Mesendoderm (in vitro differentiated cells): ENCODE data around the gene SRL.

ENCODE experiments used
- DNase-seq: peaks from one replicate; pipeline ENCODE4 v3.0.0; 2013
- H2AK5ac ChIP-seq: 2 replicates; pipeline ENCODE4 v1.6.1; 2013; ENCODE audit warnings: low read length, inconsistent platforms
- H2BK120ac ChIP-seq: 2 replicates; pipeline ENCODE4 v1.6.1; 2013; ENCODE audit warnings: low read depth, mild to moderate bottlenecking, low read length, moderate library complexity, mixed read lengths
- H2BK15ac ChIP-seq: replicated peaks from 2 replicates; pipeline ENCODE4 v1.6.1; 2013; ENCODE audit warnings: low read depth, mild to moderate bottlenecking, moderate library complexity
- H2BK5ac ChIP-seq: 2 replicates; pipeline ENCODE4 v1.6.1; 2013; ENCODE audit warnings: low read length, inconsistent platforms
- H3K18ac ChIP-seq: 2 replicates; pipeline ENCODE4 v1.6.1; 2013; ENCODE audit warnings: mild to moderate bottlenecking, low read length, mixed read lengths
- H3K23ac ChIP-seq: one replicate; pipeline ENCODE4 v1.6.1; 2013; ENCODE audit warnings: low read length
- H3K27ac ChIP-seq: 2 replicates; pipeline ENCODE4 v1.5.1; 2013; ENCODE audit warnings: low read depth, mild to moderate bottlenecking, inconsistent platforms, low read length, moderate library complexity
- H3K27me3 ChIP-seq: 2 replicates; pipeline ENCODE4 v1.6.1; 2013; ENCODE audit warnings: low read length, control low read depth, mild to moderate bottlenecking, inconsistent platforms; ENCODE audit not compliant: insufficient read depth, poor library complexity
- H3K36me3 ChIP-seq: 2 replicates; pipeline ENCODE4 v1.6.1; 2013; ENCODE audit warnings: low read length, inconsistent platforms; ENCODE audit not compliant: control insufficient read depth, insufficient read depth
- H3K4ac ChIP-seq: one replicate; pipeline ENCODE4 v1.6.1; 2013; ENCODE audit warnings: low read depth, mild to moderate bottlenecking, low read length, moderate library complexity
- H3K4me1 ChIP-seq: 2 replicates; pipeline ENCODE4 v1.6.1; 2013; ENCODE audit warnings: low read depth, low read length, inconsistent platforms; ENCODE audit not compliant: control insufficient read depth
- H3K4me2 ChIP-seq: 2 replicates; pipeline ENCODE4 v1.6.1; 2013; ENCODE audit warnings: low read length
- H3K4me3 ChIP-seq: 2 replicates; pipeline ENCODE4 v1.5.1; 2013; ENCODE audit warnings: mild to moderate bottlenecking, low read length
- H3K56ac ChIP-seq: one replicate; pipeline ENCODE4 v1.6.1; 2013; ENCODE audit warnings: low read length
- H3K79me1 ChIP-seq: 2 replicates; pipeline ENCODE4 v1.6.1; 2013; ENCODE audit warnings: low read length, inconsistent platforms
- H3K79me2 ChIP-seq: 2 replicates; pipeline ENCODE4 v1.6.1; 2013; ENCODE audit warnings: mild to moderate bottlenecking, low read length; ENCODE audit not compliant: control insufficient read depth, insufficient read depth
- H3K9ac ChIP-seq: 2 replicates; pipeline ENCODE4 v1.6.1; 2013; ENCODE audit warnings: low read length, inconsistent platforms
- H4K5ac ChIP-seq: one replicate; pipeline ENCODE4 v1.6.1; 2013; ENCODE audit warnings: low read length
- H4K8ac ChIP-seq: one replicate; pipeline ENCODE4 v1.6.1; 2013; ENCODE audit warnings: low read depth, mild to moderate bottlenecking, control low read depth, low read length, moderate library complexity
- WGBS: extraction: QIAGEN DNeasy Blood & Tissue Kit; methylation state at CpG from one replicate; pipeline ENCODE4 v1.1.7; 2013; ENCODE audit warnings: low lambda C conversion rate, missing lambda C conversion rate; ENCODE audit not compliant: insufficient coverage; ENCODE audit errors: extremely low coverage; 5-methylcytosine and 5-hydroxymethylcytosine counted together

The SRL gene

GRCh38 chr16:4180511-4180910 is 61.4 kb downstream of the SRL start:
- no peak for DNase-seq
- Histone ChIP-seq H3K18ac (no peak overlapping the region), H3K27me3 (no peaks in the 10 kb centered on the region), H4K5ac (no peak overlapping the region), H3K23ac (no peak overlapping the region), H2BK15ac (no peak overlapping the region), H3K4ac (no peak overlapping the region), H3K36me3 (no peaks in the 10 kb centered on the region), H3K4me3 (no peak overlapping the region), H3K9ac (no peak overlapping the region), H3K79me1 (no peaks in the 10 kb centered on the region), H2BK120ac (no peak overlapping the region), H4K8ac (no peak overlapping the region), H3K79me2 (no peaks in the 10 kb centered on the region), H3K56ac (no peak overlapping the region), H2AK5ac (no peak overlapping the region), H2BK5ac (no peak overlapping the region), H3K4me1 (no peaks in the 10 kb centered on the region), H3K27ac (no peak overlapping the region), H3K4me2 (no peak overlapping the region)
- no CpG with 5 or more reads among the region's 5 CpGs for WGBS

DNA sequence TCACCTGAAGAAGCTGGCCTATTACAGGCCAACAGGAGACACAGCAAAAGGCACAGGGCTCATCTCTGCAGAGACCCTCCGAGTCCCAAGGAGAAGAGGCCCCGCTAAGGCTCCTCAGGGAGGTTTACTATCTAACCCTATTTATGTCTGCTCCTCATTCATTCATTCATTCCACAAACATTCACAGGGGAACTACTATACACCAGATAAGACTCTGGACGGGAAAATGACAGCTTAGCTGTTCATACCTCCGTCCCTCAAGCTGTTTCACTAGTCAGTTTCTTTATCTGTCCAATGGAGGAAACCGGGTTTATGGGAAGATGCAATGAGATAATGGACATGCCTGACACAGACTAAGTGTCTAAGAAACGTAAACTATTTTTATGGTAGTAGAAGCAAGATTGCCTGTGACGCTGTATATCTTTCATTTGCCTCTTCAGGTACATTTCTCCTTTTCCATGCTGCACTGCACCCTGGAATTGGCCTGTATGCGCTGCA is 62.1 kb downstream of the SRL start:
- Histone ChIP-seq H2AK5ac (no peak overlapping the region), H2BK15ac (no peak overlapping the region), H4K8ac (no peak overlapping the region), H3K56ac (no peak overlapping the region), H4K5ac (no peak overlapping the region), H3K79me2 (no peaks in the 10 kb centered on the region), H2BK5ac (no peak overlapping the region), H3K27me3 (no peaks in the 10 kb centered on the region), H3K23ac (no peak overlapping the region), H3K4me2 (no peak overlapping the region), H3K4ac (no peak overlapping the region), H2BK120ac (no peak overlapping the region), H3K36me3 (no peaks in the 10 kb centered on the region), H3K4me3 (no peak overlapping the region), H3K79me1 (no peaks in the 10 kb centered on the region), H3K18ac (no peak overlapping the region), H3K27ac (no peak overlapping the region), H3K4me1 (no peaks in the 10 kb centered on the region), H3K9ac (no peak overlapping the region)
- DNase-seq: no peak
- WGBS: no CpG with 5 or more reads among the region's 8 CpGs

DNA sequence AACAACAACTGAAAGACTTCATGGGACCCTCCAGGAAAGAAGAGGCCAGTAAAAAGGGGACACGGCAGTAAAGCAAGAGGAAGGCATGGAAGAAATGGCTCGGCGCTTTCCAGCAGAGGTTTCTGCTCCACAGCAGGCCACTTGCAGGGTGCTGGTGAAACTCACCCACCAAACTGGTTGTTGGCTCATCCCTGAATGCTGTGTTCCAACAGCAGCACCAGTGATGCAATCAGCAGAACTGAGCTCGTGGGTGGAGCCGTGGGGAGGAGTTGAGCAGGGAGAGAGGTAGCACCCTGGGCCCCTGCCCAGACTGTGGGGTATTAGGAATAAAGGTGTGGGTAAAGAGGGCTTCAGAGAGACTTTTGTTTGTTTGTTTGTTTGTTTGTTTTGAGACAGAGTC is 62.9 kb downstream of the SRL start:
- Histone ChIP-seq H3K9ac (no peak overlapping the region), H3K18ac (no peak overlapping the region), H2BK15ac (no peak overlapping the region), H3K79me2 (no peaks in the 10 kb centered on the region), H3K4me3 (no peak overlapping the region), H3K56ac (no peak overlapping the region), H2BK5ac (no peak overlapping the region), H3K23ac (no peak overlapping the region), H3K4me1 (no peaks in the 10 kb centered on the region), H3K4me2 (no peak overlapping the region), H3K27me3 (no peaks in the 10 kb centered on the region), H3K36me3 (no peaks in the 10 kb centered on the region), H4K5ac (no peak overlapping the region), H2BK120ac (no peak overlapping the region), H4K8ac (no peak overlapping the region), H3K4ac (no peak overlapping the region), H3K79me1 (no peaks in the 10 kb centered on the region), H2AK5ac (no peak overlapping the region), H3K27ac (no peak overlapping the region)
- WGBS: no CpG with 5 or more reads among the region's 5 CpGs
- peak; percentile 11 for DNase-seq

- no peak overlapping the region for H3K23ac ChIP-seq
- no peak overlapping the region for H3K4me2 ChIP-seq
- H3K18ac ChIP-seq: no peak overlapping the region
- H3K9ac ChIP-seq: no peak overlapping the region
- H3K79me1 ChIP-seq: no peaks in the 10 kb centered on the region
- no peaks in the 10 kb centered on the region for H3K36me3 ChIP-seq
- no peak overlapping the region for H2AK5ac ChIP-seq
- H2BK15ac ChIP-seq: no peak overlapping the region
- H3K4me1 ChIP-seq: no peaks in the 10 kb centered on the region
- H4K5ac ChIP-seq: no peak overlapping the region
- DNase-seq: no peak
- no peak overlapping the region for H4K8ac ChIP-seq
- no peaks in the 10 kb centered on the region for H3K27me3 ChIP-seq
- H3K4me3 ChIP-seq: no peak overlapping the region
- H2BK5ac ChIP-seq: no peak overlapping the region
- H2BK120ac ChIP-seq: no peak overlapping the region
- no peak overlapping the region for H3K4ac ChIP-seq
- no peak overlapping the region for H3K27ac ChIP-seq
- WGBS: no CpG with 5 or more reads among the region's 9 CpGs
- H3K56ac ChIP-seq: no peak overlapping the region
- H3K79me2 ChIP-seq: no peaks in the 10 kb centered on the region
Observed at GRCh38 chr16:4178468-4179010, 63.3 kb downstream of the SRL start.

GRCh38 chr16:4176906-4177417 is 64.9 kb downstream of the SRL start:
- H3K27ac ChIP-seq: no peak overlapping the region
- no peak overlapping the region for H3K4me3 ChIP-seq
- no CpG with 5 or more reads among the region's 5 CpGs for WGBS
- no peaks in the 10 kb centered on the region for H3K27me3 ChIP-seq
- no peak overlapping the region for H4K5ac ChIP-seq
- no peaks in the 10 kb centered on the region for H3K4me1 ChIP-seq
- no peak overlapping the region for H3K23ac ChIP-seq
- no peak overlapping the region for H2BK15ac ChIP-seq
- H2BK5ac ChIP-seq: no peak overlapping the region
- H3K9ac ChIP-seq: no peak overlapping the region
- H3K18ac ChIP-seq: no peak overlapping the region
- H3K36me3 ChIP-seq: no peaks in the 10 kb centered on the region
- no peak overlapping the region for H3K4ac ChIP-seq
- no peak overlapping the region for H2AK5ac ChIP-seq
- no peak overlapping the region for H3K56ac ChIP-seq
- H2BK120ac ChIP-seq: no peak overlapping the region
- H3K79me1 ChIP-seq: no peaks in the 10 kb centered on the region
- DNase-seq: peak; percentile 12
- H3K4me2 ChIP-seq: no peak overlapping the region
- H4K8ac ChIP-seq: no peak overlapping the region
- no peaks in the 10 kb centered on the region for H3K79me2 ChIP-seq

DNA sequence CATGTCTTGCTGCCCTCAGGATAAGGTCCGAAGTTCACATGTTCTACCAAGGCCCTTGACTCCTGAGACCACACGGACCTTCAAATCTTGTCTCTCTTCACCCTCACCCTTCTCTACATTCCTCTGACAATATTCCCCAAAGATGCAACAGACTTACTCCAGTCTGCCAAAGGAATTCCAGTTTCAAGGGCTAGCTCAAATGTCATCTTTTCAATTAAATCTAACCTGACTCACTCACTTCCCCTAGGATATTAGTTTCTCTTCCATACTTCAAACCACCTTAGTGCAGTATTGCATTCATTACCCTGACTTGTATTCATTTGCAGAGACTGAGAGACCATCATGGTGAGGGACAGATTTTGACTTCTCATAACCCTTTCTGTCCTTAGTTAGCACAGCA is 66.0 kb downstream of the SRL start:
- Histone ChIP-seq H3K36me3 (no peaks in the 10 kb centered on the region), H3K4ac (no peak overlapping the region), H3K9ac (no peak overlapping the region), H2BK120ac (no peak overlapping the region), H2BK5ac (no peak overlapping the region), H4K5ac (no peak overlapping the region), H3K79me1 (no peaks in the 10 kb centered on the region), H3K4me3 (no peak overlapping the region), H3K27me3 (no peaks in the 10 kb centered on the region), H2AK5ac (no peak overlapping the region), H3K18ac (no peak overlapping the region), H3K27ac (no peak overlapping the region), H4K8ac (no peak overlapping the region), H3K4me2 (no peak overlapping the region), H3K4me1 (no peaks in the 10 kb centered on the region), H3K23ac (no peak overlapping the region), H2BK15ac (no peak overlapping the region), H3K56ac (no peak overlapping the region), H3K79me2 (no peaks in the 10 kb centered on the region)
- WGBS: no CpG with 5 or more reads among the region's 2 CpGs
- DNase-seq: no peak
